Activated CD8-positive, alpha-beta memory T cell treated with anti-CD3 and anti-CD28 coated beads for 1 hour (primary cell): ENCODE measurements around the gene BIRC5.
"Not testable (repeated sequence)": the region's sequence is repeated elsewhere in the genome, so short reads cannot be mapped to it uniquely, and the experiment has no call there.

Experiments
- DNase-seq, 2 donors: peaks; one replicate each; pipeline ENCODE4 v3.0.0-alpha.2; 2020; ENCODE audit warnings: low read depth in 1 of 2; ENCODE audit errors: extremely low read depth in 1 of 2

BIRC5 gene

DNA sequence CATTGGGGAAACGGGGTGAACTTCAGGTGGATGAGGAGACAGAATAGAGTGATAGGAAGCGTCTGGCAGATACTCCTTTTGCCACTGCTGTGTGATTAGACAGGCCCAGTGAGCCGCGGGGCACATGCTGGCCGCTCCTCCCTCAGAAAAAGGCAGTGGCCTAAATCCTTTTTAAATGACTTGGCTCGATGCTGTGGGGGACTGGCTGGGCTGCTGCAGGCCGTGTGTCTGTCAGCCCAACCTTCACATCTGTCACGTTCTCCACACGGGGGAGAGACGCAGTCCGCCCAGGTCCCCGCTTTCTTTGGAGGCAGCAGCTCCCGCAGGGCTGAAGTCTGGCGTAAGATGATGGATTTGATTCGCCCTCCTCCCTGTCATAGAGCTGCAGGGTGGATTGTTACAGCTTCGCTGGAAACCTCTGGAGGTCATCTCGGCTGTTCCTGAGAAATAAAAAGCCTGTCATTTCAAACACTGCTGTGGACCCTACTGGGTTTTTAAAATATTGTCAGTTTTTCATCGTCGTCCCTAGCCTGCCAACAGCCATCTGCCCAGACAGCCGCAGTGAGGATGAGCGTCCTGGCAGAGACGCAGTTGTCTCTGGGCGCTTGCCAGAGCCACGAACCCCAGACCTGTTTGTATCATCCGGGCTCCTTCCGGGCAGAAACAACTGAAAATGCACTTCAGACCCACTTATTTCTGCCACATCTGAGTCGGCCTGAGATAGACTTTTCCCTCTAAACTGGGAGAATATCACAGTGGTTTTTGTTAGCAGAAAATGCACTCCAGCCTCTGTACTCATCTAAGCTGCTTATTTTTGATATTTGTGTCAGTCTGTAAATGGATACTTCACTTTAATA is 10.4 kb downstream of the BIRC5 start:
- DNase-seq: no peak

DNA sequence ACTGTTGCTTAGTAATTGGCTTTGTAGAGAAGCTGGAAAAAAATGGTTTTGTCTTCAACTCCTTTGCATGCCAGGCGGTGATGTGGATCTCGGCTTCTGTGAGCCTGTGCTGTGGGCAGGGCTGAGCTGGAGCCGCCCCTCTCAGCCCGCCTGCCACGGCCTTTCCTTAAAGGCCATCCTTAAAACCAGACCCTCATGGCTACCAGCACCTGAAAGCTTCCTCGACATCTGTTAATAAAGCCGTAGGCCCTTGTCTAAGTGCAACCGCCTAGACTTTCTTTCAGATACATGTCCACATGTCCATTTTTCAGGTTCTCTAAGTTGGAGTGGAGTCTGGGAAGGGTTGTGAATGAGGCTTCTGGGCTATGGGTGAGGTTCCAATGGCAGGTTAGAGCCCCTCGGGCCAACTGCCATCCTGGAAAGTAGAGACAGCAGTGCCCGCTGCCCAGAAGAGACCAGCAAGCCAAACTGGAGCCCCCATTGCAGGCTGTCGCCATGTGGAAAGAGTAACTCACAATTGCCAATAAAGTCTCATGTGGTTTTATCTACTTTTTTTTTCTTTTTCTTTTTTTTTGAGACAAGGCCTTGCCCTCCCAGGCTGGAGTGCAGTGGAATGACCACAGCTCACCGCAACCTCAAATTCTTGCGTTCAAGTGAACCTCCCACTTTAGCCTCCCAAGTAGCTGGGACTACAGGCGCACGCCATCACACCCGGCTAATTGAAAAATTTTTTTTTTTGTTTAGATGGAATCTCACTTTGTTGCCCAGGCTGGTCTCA is 11.2 kb downstream of the BIRC5 start:
- DNase-seq: no peak

DNA sequence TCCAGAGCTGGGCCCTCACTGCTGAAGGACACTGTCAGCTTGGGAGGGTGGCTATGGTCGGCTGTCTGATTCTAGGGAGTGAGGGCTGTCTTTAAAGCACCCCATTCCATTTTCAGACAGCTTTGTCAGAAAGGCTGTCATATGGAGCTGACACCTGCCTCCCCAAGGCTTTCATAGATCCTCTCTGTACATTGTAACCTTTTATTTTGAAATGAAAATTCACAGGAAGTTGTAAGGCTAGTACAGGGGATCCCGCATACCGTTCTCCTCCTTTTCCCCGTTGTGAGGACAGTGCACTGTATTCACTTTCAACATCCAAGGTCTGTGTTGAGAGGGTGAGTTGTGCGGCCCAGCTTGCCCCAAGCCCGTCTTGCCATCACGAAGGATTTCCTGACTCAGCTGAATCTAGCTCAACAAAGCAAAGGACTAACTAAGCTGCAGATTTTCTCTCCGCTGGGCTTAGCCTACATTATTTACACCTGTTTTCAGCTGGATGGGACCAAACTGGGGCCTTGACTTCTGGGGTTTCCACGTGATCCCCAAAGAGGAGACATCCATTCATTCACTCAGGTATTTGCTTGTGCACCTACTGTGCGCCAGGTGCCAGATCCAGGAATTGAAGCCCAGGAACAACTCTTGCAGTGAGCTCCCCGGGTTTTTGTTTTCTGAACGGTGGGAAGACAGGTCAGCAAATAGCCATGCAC is 12.2 kb downstream of the BIRC5 start:
- DNase-seq: no peak

GRCh38 chr17:78226759-78227454 is 12.9 kb downstream of the BIRC5 start:
- no peak for DNase-seq

DNA sequence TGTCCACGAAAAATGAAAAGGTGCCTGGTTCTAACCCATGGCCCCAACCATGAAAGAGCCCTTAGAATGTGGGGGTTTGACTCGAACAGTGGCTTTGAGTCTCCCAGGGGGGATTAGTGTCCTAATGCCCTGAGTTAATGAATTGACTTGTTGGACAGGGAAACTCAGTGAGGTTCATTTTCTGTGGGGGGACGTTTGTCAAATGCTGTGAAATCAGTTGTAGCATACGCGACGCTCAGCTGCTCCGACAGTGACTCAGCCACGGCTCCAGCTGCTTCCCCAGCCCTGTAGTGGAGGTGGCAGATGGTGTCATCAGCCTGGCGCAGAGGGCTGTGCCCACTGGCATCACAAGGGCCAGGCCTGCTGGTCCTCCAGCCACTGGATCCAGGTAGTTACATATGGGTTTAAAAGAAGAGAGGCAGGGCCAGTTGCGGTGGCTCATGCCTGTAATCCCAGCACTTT is 13.4 kb downstream of the BIRC5 start:
- no peak for DNase-seq

DNA sequence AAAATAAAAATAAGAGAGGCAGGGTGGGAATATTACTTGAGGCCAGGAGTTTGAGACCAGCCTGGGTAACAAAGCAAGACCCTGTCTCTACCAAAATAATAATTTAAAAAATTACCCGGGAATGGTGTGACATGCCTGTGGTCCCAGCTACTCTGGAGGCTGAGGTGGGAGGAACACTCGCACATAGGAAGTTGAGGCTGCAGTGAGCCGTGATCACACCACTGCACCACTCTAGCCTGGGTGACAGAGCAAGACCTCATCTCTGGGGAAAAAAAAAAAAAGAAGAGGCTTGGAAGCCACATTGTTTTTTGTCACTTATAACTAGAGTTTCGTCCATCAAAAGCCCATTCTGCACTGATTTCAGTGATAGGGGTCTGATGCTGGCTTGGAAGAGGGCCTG is 14.1 kb downstream of the BIRC5 start:
- no peak for DNase-seq

- DNase-seq: no peak
These were observed 16.4 kb downstream of the BIRC5 start for GRCh38 chr17:78230252-78230962.

DNA sequence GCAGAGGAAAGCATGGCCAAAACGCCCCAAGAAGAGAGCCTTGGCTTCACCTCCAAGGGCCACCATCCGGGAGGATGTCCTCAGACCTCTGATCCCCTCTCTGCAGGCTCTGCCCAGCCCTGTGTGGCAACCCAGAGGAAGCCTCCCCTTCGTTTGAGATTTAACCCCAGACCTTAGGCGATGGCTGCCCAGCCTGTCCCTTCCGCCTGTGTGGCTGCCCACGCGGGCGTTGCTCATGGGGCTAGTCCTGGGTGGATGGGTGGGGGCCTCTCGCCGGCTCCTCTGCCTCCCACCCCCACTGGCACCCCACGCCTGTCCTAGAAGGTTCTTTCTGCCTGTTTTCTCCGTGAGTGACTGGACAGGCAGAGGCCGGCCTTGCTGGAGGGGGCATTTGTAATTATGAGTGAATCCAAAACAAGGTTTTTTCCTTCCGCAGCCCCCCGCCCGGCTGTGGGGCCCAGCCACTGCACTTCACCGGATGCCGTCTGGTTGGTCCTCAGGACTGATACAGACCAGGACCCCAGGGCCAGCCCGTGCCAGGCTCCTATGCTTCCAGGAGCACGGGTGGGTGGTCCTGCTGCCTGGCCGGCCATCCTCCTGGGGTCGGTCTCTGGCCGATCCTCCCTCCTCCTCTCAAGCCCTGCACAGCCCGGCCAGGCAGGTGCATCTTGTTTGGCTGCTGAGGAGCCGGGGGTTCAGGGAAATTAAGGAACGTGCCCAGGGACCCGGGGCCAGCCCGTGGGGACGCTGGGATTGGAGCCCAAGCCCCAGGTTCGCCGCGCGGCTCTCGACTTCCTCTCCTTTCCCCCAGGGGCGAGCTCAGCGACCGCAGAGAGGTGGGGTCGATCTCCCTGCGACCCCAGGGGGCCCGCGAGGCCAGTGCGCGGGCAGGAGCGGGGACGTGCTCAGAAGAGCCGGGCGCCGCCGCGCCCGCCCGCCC is 17.2 kb downstream of the BIRC5 start, which contains the start of gene TMEM235:
TMEM235 (plus strand) TSS at position 636 of the 940 bp plus-strand sequence. CDS start 393 bp downstream, outside the sequence.
- no peak for DNase-seq

DNA sequence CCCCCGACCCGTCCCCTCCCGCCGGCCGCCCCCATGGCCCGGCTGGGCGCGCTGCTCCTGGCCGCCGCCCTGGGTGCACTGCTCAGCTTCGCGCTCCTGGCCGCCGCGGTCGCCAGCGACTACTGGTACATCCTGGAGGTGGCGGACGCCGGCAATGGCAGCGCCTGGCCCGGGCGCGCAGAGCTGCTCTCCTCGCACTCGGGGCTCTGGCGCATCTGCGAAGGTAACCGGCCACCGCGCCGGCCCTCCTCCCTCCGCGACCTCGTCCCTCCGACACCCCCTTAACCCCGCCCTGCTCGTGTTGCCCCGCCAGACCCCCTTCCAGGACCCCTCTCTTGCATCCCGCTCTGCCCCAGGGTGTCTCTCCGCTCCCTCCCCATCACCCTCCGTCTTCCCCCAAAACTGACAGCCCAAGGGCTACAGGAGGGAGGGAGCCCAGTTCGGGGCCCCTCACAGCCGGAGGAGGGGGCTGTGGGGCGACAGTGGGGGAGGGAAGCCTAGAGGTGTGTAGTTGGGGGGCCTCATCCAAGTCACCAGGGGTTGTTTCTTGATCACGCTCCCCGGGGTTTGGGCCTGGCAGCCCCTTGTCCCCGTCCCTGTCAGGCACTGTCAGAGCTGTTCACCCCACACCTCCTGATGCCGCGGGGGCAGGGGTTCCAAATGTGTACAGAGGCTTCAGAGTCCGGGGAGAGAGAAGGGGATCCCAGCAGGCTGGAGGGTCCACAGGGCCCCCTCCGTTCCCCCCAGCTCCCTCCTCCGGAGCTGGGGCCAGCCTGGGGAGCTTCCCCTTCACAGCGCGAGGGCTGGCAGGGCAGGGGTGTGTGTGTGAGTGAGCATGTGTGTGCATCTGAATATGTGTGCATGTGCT is 18.2 kb downstream of the BIRC5 start:
- DNase-seq: no peak

DNA sequence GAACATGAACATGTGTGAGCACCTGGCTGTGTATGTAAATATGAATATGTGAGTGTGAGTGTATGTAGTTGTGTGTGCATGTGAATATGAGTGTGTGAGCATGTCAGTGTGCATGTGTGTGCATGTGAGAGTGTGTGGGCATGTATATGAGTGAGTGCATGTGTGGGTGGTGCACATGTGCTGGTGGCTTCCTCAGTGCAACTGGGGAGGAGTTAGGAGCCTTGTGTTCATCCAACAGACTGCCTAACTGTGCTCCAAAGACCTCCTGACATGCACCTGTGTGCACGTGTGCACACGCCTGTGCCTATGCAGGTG is 18.8 kb downstream of the BIRC5 start:
- no peak for DNase-seq

GRCh38 chr17:78233678-78234077 is 19.6 kb downstream of the BIRC5 start:
- DNase-seq: no peak

GRCh38 chr17:78234261-78234865 is 20.3 kb downstream of the BIRC5 start:
- no peak for DNase-seq

- DNase-seq: not testable (repeated sequence)
These were observed 21.0 kb downstream of the BIRC5 start for GRCh38 chr17:78235022-78235421.

GRCh38 chr17:78235885-78236284 is 21.8 kb downstream of the BIRC5 start:
- DNase-seq: no peak

- DNase-seq: no peak
These were observed 22.5 kb downstream of the BIRC5 start for GRCh38 chr17:78236362-78237127.

DNA sequence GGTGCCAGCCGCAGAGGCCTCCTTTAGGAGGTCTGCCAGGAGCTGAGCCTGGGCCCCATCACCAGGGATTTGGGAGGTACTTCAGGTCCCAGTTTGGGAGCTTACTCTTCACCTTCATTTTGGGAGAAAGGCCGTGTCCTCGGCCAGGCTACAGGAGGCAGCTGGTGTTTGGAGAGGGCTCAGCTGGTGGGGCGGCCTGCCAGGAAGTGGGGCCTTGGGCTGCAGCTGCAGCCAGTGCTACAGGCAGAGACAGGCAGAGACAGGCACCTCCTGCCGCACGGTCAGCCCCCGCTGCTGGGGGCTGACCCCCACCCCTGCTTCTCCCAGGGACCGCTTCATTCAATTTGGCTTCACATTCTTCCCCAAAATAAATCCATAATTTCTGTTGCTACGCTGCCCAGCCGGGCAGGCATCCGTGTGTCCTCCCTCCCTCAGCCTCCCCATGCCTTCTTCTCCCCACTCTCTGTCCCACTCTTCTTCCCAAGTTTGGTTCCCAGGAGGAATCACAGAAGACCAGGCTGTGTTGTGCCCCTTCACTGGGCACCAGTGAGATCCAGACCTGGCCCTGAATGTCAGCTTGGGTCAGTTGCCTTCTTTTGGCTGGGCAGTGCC is 23.5 kb downstream of the BIRC5 start:
- DNase-seq: no peak
